Fibroblast of pulmonary artery (primary cell): ENCODE results near the gene NF1.

Experiments
- DNase-seq: peaks from one replicate; pipeline ENCODE4 v3.0.0-alpha.2; 2010; ENCODE audit warnings: low read depth
- H3K4me3 ChIP-seq: replicated peaks from 2 replicates; pipeline ENCODE4 v1.5.1; 2011; ENCODE audit warnings: low read depth, mild to moderate bottlenecking, control low read depth, low read length, moderate library complexity
- TF ChIP-seq, protein P1 (sequence below): IDR thresholded peaks from 2 replicates; pipeline ENCODE4 v1.5.1; 2011; ENCODE audit warnings: mild to moderate bottlenecking, control low read depth, low read length, inconsistent platforms; ENCODE audit errors: missing control alignments

The NF1 gene

DNA sequence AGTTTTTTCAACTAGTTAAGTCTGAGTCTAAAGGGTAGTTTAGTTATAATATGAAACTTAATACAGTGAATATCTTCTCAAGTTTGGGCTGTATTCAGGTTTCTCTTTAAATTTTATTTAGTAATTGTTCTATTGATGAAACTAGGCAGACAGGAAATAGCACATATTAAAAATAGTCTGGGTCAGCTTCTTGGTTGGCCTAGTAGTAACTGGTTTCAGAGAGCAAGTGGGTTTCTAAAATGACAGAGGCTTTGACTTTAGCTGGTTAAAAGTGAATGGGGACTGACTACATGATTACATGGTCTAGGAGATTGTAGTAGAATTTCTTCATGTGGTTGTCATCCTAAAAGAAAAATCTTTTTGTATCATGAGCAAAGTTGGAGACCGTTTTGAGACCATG lies 155.5 kb downstream of the NF1 start:
- H3K4me3 ChIP-seq: no peak overlapping the region
- TF ChIP-seq, protein P1, sequence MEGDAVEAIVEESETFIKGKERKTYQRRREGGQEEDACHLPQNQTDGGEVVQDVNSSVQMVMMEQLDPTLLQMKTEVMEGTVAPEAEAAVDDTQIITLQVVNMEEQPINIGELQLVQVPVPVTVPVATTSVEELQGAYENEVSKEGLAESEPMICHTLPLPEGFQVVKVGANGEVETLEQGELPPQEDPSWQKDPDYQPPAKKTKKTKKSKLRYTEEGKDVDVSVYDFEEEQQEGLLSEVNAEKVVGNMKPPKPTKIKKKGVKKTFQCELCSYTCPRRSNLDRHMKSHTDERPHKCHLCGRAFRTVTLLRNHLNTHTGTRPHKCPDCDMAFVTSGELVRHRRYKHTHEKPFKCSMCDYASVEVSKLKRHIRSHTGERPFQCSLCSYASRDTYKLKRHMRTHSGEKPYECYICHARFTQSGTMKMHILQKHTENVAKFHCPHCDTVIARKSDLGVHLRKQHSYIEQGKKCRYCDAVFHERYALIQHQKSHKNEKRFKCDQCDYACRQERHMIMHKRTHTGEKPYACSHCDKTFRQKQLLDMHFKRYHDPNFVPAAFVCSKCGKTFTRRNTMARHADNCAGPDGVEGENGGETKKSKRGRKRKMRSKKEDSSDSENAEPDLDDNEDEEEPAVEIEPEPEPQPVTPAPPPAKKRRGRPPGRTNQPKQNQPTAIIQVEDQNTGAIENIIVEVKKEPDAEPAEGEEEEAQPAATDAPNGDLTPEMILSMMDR: no peak
- no peak for DNase-seq

DNA sequence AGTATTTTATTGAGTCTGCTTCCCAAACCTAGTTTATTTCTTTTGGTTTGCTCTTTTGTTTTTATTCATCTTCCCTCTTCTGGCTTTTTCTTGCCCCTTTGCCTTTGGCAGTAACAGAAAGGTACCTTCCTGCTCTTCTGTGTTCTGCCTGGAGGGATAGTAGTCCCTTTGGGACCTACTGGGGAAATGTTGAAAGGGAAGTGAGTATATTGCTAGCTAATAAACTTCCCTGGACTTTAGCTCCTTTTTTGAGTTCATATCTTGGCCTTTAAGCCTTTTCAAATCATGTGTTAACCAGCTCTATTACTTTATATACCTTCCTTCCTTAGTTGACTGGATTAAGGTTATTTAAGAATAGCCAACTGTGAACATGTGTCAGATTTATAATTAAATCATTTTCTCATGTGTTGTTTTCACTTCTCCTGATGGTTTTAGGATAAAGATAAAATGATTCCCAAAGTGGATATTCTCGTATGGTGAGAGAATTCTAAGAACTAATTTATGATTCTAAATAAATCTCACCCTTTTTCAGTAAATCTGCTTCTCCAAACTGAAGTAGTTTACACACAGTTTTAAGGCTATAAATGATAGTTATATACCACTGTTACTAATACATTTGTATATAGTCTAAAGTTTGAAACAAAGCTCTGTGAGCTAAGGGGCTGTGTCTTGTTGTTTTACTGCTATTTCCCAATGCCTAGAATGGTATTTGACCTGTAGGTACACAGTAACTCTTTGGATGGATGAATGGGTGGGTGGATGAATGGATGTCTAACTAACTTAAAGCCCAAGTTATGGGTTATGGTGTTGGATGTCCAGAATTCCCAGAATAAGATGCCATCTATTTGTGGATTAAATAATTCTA lies 156.6 kb downstream of the NF1 start:
- no peak for DNase-seq
- TF ChIP-seq, protein P1: no peak
- H3K4me3 ChIP-seq: no peak overlapping the region

DNA sequence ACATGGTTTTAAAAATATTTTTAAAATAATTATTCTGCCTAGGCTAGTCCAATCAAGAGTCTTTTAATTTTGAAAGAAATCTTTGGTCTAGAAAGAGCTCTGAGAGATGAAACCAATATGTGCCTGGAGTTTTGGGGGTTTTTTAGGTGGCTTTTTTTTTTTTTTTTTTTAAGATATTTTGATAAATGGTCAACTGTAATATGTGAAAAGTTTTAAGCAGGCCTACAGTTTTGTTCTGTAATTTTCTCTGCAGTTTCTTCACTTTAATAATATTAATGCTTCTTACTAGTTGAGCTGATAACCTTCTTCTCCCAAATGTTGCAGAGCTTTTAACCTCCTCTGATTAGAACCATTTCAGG lies 157.2 kb downstream of the NF1 start:
- DNase-seq: no peak
- no peak overlapping the region for H3K4me3 ChIP-seq
- TF ChIP-seq, protein P1: no peak

DNA sequence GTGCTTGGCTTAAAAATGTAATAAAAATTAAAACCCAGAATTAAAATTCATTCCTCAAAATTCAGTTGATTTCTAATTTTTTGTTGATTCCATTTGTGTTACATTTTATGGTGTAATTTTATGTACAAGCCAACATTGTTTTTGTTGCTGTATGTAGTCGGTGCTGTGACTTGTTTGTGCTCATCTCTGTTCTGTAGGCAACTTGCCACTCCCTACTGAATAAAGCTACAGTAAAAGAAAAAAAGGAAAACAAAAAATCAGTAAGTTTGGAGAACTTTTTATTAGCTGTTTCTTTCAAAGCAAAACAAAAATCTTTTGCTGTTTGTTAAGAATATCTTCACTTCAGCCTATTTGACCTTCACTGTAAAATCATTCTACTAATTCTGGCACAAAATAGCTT lies 158.0 kb downstream of the NF1 start:
- TF ChIP-seq, protein P1: no peak
- DNase-seq: no peak
- no peak overlapping the region for H3K4me3 ChIP-seq

DNA sequence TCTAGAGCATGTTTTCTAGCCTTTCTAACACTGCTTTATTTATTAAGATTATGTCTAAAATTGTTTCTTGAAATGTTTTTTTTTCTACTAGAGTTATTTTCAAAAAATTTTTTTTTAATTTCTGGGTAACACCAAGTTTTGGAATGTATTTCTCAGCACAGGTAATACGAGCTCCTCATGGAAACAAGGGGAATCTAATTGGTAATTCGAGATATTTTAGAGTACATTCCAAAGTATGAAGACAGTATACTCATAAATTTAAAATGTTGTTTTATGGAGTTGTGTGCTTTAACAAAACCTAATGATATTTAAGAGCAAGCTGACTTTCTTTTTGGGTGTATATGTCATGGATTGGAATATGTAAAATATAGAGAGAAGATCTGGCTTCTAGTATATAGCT lies 159.9 kb downstream of the NF1 start:
- TF ChIP-seq, protein P1: no peak
- no peak for DNase-seq
- no peak overlapping the region for H3K4me3 ChIP-seq

DNA sequence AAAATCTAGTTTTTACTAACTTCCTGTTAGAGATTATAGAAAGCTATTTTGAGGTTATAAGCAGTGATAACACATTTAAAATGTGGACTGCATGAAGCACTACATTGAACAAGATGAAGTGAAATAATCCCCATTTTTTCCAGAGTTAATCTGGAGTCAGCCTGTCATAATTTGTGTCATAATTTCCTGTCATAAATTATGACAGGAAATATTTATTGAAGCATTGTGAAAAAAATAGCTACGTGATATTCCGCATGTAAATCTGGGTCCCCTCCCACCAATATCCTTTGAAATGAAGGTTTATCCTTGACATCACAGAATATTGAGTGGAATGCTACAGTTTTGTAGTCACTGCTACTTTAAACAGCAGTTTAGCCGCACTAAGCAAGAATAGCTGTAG lies 162.2 kb downstream of the NF1 start:
- no peak overlapping the region for H3K4me3 ChIP-seq
- no peak for DNase-seq
- TF ChIP-seq, protein P1: no peak

DNA sequence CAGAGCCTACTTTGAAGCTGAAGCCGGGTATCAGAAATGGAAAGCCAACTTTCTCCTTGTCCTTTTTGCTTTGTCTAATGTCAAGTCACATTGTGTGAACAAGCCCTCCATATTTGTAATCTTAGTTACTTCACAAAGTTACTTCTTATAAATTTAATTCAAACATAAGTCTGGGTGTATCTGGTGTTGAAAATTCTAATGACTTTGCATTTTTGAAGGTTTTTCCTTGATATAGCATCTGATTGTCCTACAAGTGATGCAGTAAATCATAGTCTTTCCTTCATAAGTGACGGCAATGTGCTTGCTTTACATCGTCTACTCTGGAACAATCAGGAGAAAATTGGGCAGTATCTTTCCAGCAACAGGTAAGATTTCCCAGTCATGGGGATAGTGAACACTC lies 165.4 kb downstream of the NF1 start:
- no peak overlapping the region for H3K4me3 ChIP-seq
- TF ChIP-seq, protein P1: no peak
- DNase-seq: no peak
